Measurements from ENCODE around the gene FBXL5. TPM values are rescaled to one million over a fixed set of nuclear protein-coding genes. Genes with fewer than 3 reads are reported as not detected.
A peak's percentile ranks its signal among the peaks of the same experiment; 100 is the strongest.

FBXL5 gene
- total RNA-seq, 4 donors from 2014 or later, result 154 to 246 (median 212) TPM

GRCh38 chr4:15656038-15656470, 897 bp upstream of the FBXL5 start:
- H3K27ac ChIP-seq, result peak overlapping the region; percentile 99 to 100 (median 100)
- 45 to 48% methylated on average over 12 of the region's 12 CpGs for WGBS, 2 donors
- H3K27me3 ChIP-seq, result no peaks in the 10 kb centered on the region
- no peaks in the 10 kb centered on the region for H3K36me3 ChIP-seq
- peak overlapping the region in 2 of 3 donors; percentile 61 to 68 for H3K4me3 ChIP-seq (replicated peaks in 1 of 3)
- TF ChIP-seq POLR2A (IDR thresholded peaks at IDR 0.05), result no peak
- TF ChIP-seq CTCF (IDR thresholded peaks at IDR 0.05), result no peak
- H3K4me1 ChIP-seq, result peaks cover 29 to 30% of the 10 kb centered on the region in 2 donors
- no peaks in the 10 kb centered on the region for H3K9me3 ChIP-seq
- intact Hi-C loops (cut with DNase I), result no loop called here
- no peak for DNase-seq

DNA sequence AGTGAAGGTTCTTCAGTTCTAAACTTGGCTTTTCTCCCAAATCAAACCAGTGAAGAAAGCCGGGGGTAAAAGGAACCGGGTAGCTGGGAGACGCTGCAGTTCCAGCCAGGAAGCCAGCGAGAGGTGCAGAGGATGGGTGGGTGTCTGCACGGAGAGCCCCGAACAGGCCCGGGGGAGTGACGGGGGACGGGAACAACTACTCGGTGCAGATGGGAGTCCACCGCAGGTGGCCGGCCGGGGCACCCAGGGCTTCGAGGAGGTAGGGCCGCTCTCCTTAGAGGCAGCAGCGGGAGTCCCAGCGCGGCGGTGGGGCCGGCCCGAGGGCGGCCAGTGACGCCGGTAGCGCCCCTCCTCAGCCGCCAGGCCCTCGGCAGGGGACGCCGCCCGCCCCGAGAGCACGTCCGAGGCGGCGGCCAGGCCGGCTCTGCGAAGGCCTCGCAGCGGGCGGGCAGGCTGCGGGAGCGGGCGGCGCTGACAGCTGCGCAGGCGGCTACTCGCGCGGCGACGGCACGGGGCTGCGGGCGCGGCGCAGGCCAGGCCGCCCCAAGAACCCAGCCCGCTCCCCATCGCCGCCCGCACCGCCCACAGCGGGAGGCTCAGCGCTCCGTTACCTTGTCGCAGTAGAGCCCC, 449 bp downstream of the FBXL5 start:
- peak; percentile 49 to 57 for DNase-seq

DNA sequence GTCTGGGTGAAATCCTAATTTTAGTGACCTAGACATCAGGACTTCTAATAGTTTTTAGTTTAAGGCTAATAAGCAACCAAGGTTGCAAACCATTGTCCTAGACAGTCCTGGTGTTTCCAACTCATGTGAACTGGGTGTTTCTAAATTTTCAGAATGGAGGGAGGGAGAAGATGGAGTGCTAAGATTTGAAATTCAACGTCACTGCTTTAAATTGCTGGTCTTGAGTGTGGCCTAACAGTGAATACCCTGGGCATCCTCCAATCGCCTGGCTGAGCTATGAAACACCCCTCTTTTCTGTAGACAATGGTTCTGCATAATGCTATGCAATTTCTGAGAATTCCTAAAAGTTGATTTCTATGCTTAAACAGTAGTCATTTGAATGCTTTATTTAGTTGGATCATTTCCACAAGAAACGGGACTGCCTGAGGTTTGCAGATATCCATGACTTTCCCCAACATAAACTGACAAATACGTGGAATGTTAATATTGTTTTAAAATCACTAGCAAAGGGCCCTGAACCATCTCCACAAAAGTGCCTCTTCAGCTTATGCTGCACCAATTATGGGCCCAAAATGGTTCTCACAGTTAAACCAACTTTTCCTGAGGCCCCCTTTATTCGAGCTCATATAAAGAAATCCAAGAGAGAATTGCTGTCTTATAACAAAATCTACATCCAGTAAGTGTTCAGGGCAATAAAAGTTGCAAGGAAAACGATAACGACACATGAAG, 1.1 kb downstream of the FBXL5 start:
- Histone ChIP-seq H3K36me3 (no peaks in the 10 kb centered on the region), H3K27me3 (no peaks in the 10 kb centered on the region), H3K4me1 (peaks cover 37 to 48% of the 10 kb centered on the region in 2 donors), H3K9me3 (no peaks in the 10 kb centered on the region), H3K4me3 (replicated peaks in 1 of 3) (peak overlapping the region; percentile 50 to 74 (median 68)), H3K27ac (peak overlapping the region; percentile 99 to 100 (median 100))
- intact Hi-C loops (cut with DNase I), result no loop called here
- DNase-seq, result no peak
- 2 to 3% methylated on average over 7 of the region's 7 CpGs for WGBS, 2 donors
- TF ChIP-seq CTCF (IDR thresholded peaks at IDR 0.05) (no peak), POLR2A (IDR thresholded peaks at IDR 0.05) (peak in 1 of 2 donors; percentile 0)

More for the DNA sequence above, 449 bp downstream of the FBXL5 start:
- TF ChIP-seq POLR2A (IDR thresholded peaks at IDR 0.05) (no peak), CTCF (IDR thresholded peaks at IDR 0.05) (no peak)
- peak overlapping the region; percentile 99 to 100 (median 100) for H3K27ac ChIP-seq
- H3K9me3 ChIP-seq, result no peaks in the 10 kb centered on the region
- WGBS, 2 donors, result 0% methylated on average over 14 to 16 of the region's 66 CpGs
- peak overlapping the region; percentile 50 to 74 (median 68) for H3K4me3 ChIP-seq (replicated peaks in 1 of 3)
- intact Hi-C loops (cut with DNase I), result no loop called here
- H3K27me3 ChIP-seq, result no peaks in the 10 kb centered on the region
- H3K4me1 ChIP-seq, result peaks cover 35 to 41% of the 10 kb centered on the region in 2 donors
- no peaks in the 10 kb centered on the region for H3K36me3 ChIP-seq

DNA sequence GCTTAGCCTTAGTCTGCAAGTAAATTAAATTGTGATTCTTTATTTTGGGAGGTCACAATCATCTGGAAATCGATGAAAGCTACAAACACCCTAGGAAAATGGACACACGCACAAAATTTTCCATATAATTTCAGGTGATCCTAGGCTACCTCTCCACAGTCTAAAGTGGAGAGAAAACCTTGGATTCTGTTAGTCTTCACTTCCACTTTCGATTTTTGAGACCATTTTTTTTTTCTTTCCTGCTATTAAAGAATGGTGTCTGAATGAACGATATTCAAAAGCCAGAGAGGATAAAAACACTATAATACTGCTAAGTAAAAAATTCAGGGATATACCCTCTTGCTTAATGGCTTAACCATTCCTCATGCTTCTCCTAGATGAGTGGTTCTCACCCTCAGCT, 1.7 kb downstream of the FBXL5 start:
- Histone ChIP-seq H3K27ac (peak overlapping the region; percentile 99 to 100 (median 100)), H3K9me3 (no peaks in the 10 kb centered on the region)
- intact Hi-C loops (cut with DNase I), result no loop called here

More for the DNA sequence above, 1.7 kb downstream of the FBXL5 start:
- DNase-seq, result no peak
- peak overlapping the region in 2 of 3 donors; percentile 68 to 74 for H3K4me3 ChIP-seq (replicated peaks in 1 of 3)
- peaks cover 42 to 51% of the 10 kb centered on the region in 2 donors for H3K4me1 ChIP-seq
- TF ChIP-seq POLR2A (IDR thresholded peaks at IDR 0.05) (no peak), CTCF (IDR thresholded peaks at IDR 0.05) (no peak)
- H3K36me3 ChIP-seq, result no peaks in the 10 kb centered on the region
- H3K27me3 ChIP-seq, result no peaks in the 10 kb centered on the region
- WGBS, 2 donors, result 27 to 30% methylated on average over 4 of the region's 4 CpGs

Data from thyroid gland (tissue), 4 donors.